HepG2 (cell line): ENCODE measurements around the gene DYNC2H1. TPM values are rescaled to one million over a fixed set of nuclear protein-coding genes. Genes with fewer than 3 reads are reported as not detected.

ENCODE experiments used
- ATAC-seq: fragments of 200-7000 bp; cut with Tn5 transposase; 3 replicates; pipeline ENCODE4 v1.9.1; 2020; ENCODE audit warnings: mild to moderate bottlenecking, moderate library complexity
- BruUV-seq: library from RNA; stranded (reverse); fragments of 400-500 nt; replicated peaks from 2 replicates; lab custom pipeline; 2021; lab: Mats Ljungman, UMichigan
- CTCF ChIA-PET: fragments of 300-600 bp; formaldehyde crosslinking; extraction: SDS; loops from one replicate; lab custom pipeline; 2021; ENCODE audit warnings: low total read pairs, inconsistent platforms, low intra/inter-chr PET ratio; lab: Yijun Ruan, JAX
- POLR2A ChIA-PET: fragments of 350-600 bp; sonication (Branson Sonifier 250); formaldehyde crosslinking; loops from one replicate; lab custom pipeline; 2020; ENCODE audit warnings: antibody characterized with exemption, inconsistent platforms; lab: Yijun Ruan, JAX
- DNase-seq: peaks from one replicate; pipeline ENCODE4 v3.0.0-alpha.2; 2015; ENCODE audit warnings: low spot score
- FAIRE-seq: peaks from 3 replicates; lab custom pipeline; 2011; peaks lifted over from hg19 to GRCh38; lab: Jason Lieb, UNC
- H2AFZ ChIP-seq: one replicate; pipeline ENCODE4 v1.6.1; 2011; ENCODE audit warnings: low read length, inconsistent platforms
- H3K27ac ChIP-seq: fragments of 300-600 bp; 3 replicates; pipeline ENCODE4 v1.8.0; 2011; ENCODE audit warnings: mixed run types, mild to moderate bottlenecking, mixed read lengths, low read length, inconsistent platforms; ENCODE audit not compliant: insufficient read depth; ENCODE audit errors: extremely low read length
- H3K27me3 ChIP-seq, 2 experiments: fragments of 200-600 bp in 1 of 2; 2 replicates in 1 of 2; 3 replicates in 1 of 2; pipeline versions ENCODE4 v1.6.0 to v1.8.0; 2011; ENCODE audit warnings: low read length in 2 of 2, mild to moderate bottlenecking in 2 of 2, moderate library complexity in 2 of 2, inconsistent platforms in 1 of 2; ENCODE audit not compliant: insufficient read depth in 2 of 2, control insufficient read depth in 1 of 2
- H3K36me3 ChIP-seq, 2 experiments: fragments of 200-600 bp in 1 of 2; replicated peaks in 1 of 2; 2 replicates in 1 of 2; 3 replicates in 1 of 2; pipeline versions ENCODE4 v1.5.1 to v1.8.0; 2011; ENCODE audit warnings: low read length in 2 of 2, inconsistent platforms in 1 of 2; ENCODE audit not compliant: insufficient read depth in 2 of 2, control insufficient read depth in 1 of 2
- H3K4me1 ChIP-seq: 2 replicates; pipeline ENCODE4 v1.5.1; 2012; ENCODE audit warnings: low read length, inconsistent platforms; ENCODE audit not compliant: insufficient read depth
- H3K4me2 ChIP-seq: 2 replicates; pipeline ENCODE4 v1.6.0; 2011; ENCODE audit warnings: low read depth, low read length, inconsistent platforms
- H3K4me3 ChIP-seq, 3 experiments: fragments of 200-600 bp in 1 of 3; sonication (generic), shearing (Covaris generic) in 1 of 3; replicated peaks in 1 of 3; 2 replicates each; pipeline ENCODE4 v1.5.1; 2011 to 2016; ENCODE audit warnings: low read length in 3 of 3, inconsistent platforms in 2 of 3, low read depth in 2 of 3, mild to moderate bottlenecking in 2 of 3, control low read depth in 1 of 3, mixed read lengths in 1 of 3; ENCODE audit not compliant: insufficient read depth in 1 of 3
- H3K79me2 ChIP-seq: one replicate; pipeline ENCODE4 v1.6.1; 2011; ENCODE audit warnings: low read length, inconsistent platforms; ENCODE audit not compliant: insufficient read depth
- H3K9ac ChIP-seq: 2 replicates; pipeline ENCODE4 v1.6.0; 2011; ENCODE audit warnings: mild to moderate bottlenecking, low read depth, low read length, inconsistent platforms; ENCODE audit not compliant: insufficient read depth
- H3K9me3 ChIP-seq: 2 replicates; pipeline ENCODE4 v1.5.1; 2012; ENCODE audit warnings: mild to moderate bottlenecking, low read length
- H4K20me1 ChIP-seq: 2 replicates; pipeline ENCODE4 v1.6.0; 2011; ENCODE audit warnings: inconsistent platforms, mild to moderate bottlenecking, low read length, moderate library complexity; ENCODE audit not compliant: insufficient read depth
- ATF1 ChIP-seq: IDR thresholded peaks from 2 replicates; pipeline ENCODE4 v1.6.1; 2016; ENCODE audit warnings: mild to moderate bottlenecking, control low read depth
- CC2D1A ChIP-seq: sonication (generic); formaldehyde crosslinking; IDR thresholded peaks from 2 replicates; pipeline ENCODE4 v1.8.1; 2023; ENCODE audit warnings: mild to moderate bottlenecking, missing genetic modification reagents
- DR1 ChIP-seq: sonication (generic); formaldehyde crosslinking; IDR thresholded peaks from 2 replicates; pipeline ENCODE4 v1.8.0; 2021; ENCODE audit warnings: mild to moderate bottlenecking, missing genetic modification reagents, inconsistent platforms
- HNF4A ChIP-seq: sonication (generic); formaldehyde crosslinking; IDR thresholded peaks from 2 replicates; pipeline ENCODE4 v1.4.0; 2020; ENCODE audit warnings: missing genetic modification reagents
- ISL2 ChIP-seq: sonication (generic); formaldehyde crosslinking; IDR thresholded peaks from 2 replicates; pipeline ENCODE4 v1.5.0; 2020; ENCODE audit warnings: missing genetic modification reagents
- MATR3 ChIP-seq: sonication (generic); formaldehyde crosslinking; IDR thresholded peaks from 2 replicates; pipeline ENCODE4 v1.4.0; 2020; ENCODE audit warnings: missing genetic modification reagents
- MED8 ChIP-seq: sonication (generic); formaldehyde crosslinking; IDR thresholded peaks from 2 replicates; pipeline ENCODE4 v1.8.1; 2023; ENCODE audit warnings: mild to moderate bottlenecking, missing genetic modification reagents; ENCODE audit not compliant: insufficient replicate concordance
- YEATS2 ChIP-seq: sonication (generic); formaldehyde crosslinking; IDR thresholded peaks from 2 replicates; pipeline ENCODE4 v1.4.0; 2020; ENCODE audit warnings: missing genetic modification reagents, borderline replicate concordance
- YEATS4 ChIP-seq: sonication (generic); formaldehyde crosslinking; IDR thresholded peaks from 2 replicates; pipeline ENCODE4 v1.4.0; 2020; ENCODE audit warnings: missing genetic modification reagents, borderline replicate concordance
- ZBTB21 ChIP-seq: sonication (generic); formaldehyde crosslinking; IDR thresholded peaks from 2 replicates; pipeline ENCODE4 v1.4.0; 2020; ENCODE audit warnings: missing genetic modification reagents
- ZNF577 ChIP-seq: sonication (generic); formaldehyde crosslinking; IDR thresholded peaks from 2 replicates; pipeline ENCODE4 v1.4.0; 2020; ENCODE audit warnings: mild to moderate bottlenecking, low read depth, missing genetic modification reagents, borderline replicate concordance
- ZNF883 ChIP-seq: sonication (generic); formaldehyde crosslinking; IDR thresholded peaks from 2 replicates; pipeline ENCODE4 v1.5.1; 2020; ENCODE audit warnings: mild to moderate bottlenecking, missing genetic modification reagents; ENCODE audit errors: not compliant biosample characterization
- WGBS: methylation state at CpG from one replicate; pipeline ENCODE4 v1.1.6; 2017; ENCODE audit warnings: low lambda C conversion rate; 5-methylcytosine and 5-hydroxymethylcytosine counted together
- in situ Hi-C: cut with HindIII; loops from 2 replicates; pipeline ENCODE4 v1.10.0; 2017; ENCODE audit warnings: low pct_unique_long_range_greater_than_20kb; ENCODE audit not compliant: extremely low pct_ligation_motif_present
- intact Hi-C: fragments of 100-400 bp; cut with micrococcal nuclease; formaldehyde crosslinking; loops from one replicate; pipeline ENCODE4 v1.10.0; 2022; ENCODE audit not compliant: unreplicated experiment
- polyA plus RNA-seq, 8 experiments: library from polyadenylated mRNA; depleted of rRNA in 3 of 8; stranded (reverse) in 7 of 8; unstranded in 1 of 8; fragments of >200 nt; fragmentation: Illumina TruSeq in 4 of 8; extraction: Trizol in 4 of 8; gene quantifications; 2 replicates each; pipeline versions ENCODE4 v1.2.1 to v1.2.3, GENCODE V29; 2011 to 2016; ENCODE audit warnings: low read depth in 4 of 8, missing spikeins in 1 of 8, mixed read lengths in 1 of 8; ENCODE audit not compliant: insufficient read depth in 1 of 8
- total RNA-seq, 5 experiments: library from RNA; depleted of rRNA; stranded (reverse); fragments of >200 nt; fragmentation: Illumina TruSeq; extraction: Trizol; gene quantifications; 2 replicates each; pipeline ENCODE4 v1.2.3, GENCODE V29; 2016; ENCODE audit warnings: low read depth in 1 of 5

Gene DYNC2H1
- total and polyA plus RNA-seq, 2 of the 13 experiments (the other 11 are each of a cell fraction or from before 2014, with no cell fraction given): 0.49 to 0.66 TPM

DNA sequence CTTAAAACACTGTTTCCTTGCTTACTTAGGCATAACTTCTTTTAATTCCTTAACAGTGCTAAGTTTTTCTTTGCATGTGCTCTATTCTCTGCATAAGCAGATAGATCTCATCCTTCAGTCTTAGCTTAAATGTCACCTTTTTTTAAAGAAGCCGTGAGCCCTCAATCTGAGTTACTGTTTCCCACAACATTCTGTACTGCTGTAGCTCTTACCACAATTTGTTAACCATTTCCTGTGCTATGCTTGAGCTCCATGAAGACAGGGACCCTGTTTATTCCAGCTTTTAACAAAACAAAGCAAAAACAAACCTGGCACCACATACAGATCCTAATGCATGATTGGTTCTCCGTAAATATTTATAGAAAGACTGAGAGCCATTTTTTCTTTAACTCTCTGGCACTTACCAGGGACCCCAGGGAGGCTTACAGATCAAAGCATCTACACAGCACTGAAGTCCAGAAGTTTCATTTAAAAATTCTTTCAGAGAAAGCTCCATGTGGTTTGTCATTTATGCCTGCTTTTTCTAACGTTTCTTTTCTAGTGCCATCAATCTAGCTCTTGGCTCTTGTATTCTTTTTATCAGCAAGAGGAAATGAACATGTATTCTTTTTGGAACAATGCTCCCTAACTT is 74.9 kb downstream of the DYNC2H1 start:
- no peak for FAIRE-seq
- POLR2A ChIA-PET: no interaction called here
- CTCF ChIA-PET: no interaction called here
- Histone ChIP-seq H3K36me3 (no peaks in the 10 kb centered on the region), H3K4me2 (no peak overlapping the region), H3K4me3 (no peak overlapping the region), H3K9me3 (no peaks in the 10 kb centered on the region), H3K79me2 (no peaks in the 10 kb centered on the region), H3K27ac (no peak overlapping the region), H2AFZ (no peak overlapping the region), H3K9ac (no peak overlapping the region), H4K20me1 (no peaks in the 10 kb centered on the region), H3K27me3 (no peaks in the 10 kb centered on the region), H3K4me1 (no peaks in the 10 kb centered on the region)
- intact Hi-C loops: no loop called here
- in situ Hi-C loops: no loop called here
- ATAC-seq: no peak
- no TSS peak for BruUV-seq
- no peak for DNase-seq
- 5% methylated on average over 3 of the region's 3 CpGs for WGBS
- TF ChIP-seq MED8 (no peak), ATF1 (CRISPR knock-in tag) (no peak), YEATS4 (CRISPR knock-in tag) (no peak), ZNF883 (CRISPR knock-in tag) (no peak), ZNF577 (CRISPR knock-in tag) (no peak), MATR3 (CRISPR knock-in tag) (no peak), YEATS2 (CRISPR knock-in tag) (no peak), ZBTB21 (no peak), ISL2 (CRISPR knock-in tag) (no peak), HNF4A (CRISPR knock-in tag) (no peak), CC2D1A (CRISPR knock-in tag) (no peak), DR1 (CRISPR knock-in tag) (no peak)
